Nephron progenitor cell (in vitro differentiated cells): ENCODE measurements around the gene CD7.

Experiments used
- DNase-seq: peaks from one replicate; pipeline ENCODE4 v3.0.0; 2021
- H3K27ac Mint-ChIP-seq: 2 replicates; pipeline ENCODE4 v1.8.0; 2021; ENCODE audit warnings: mild to moderate bottlenecking, moderate library complexity, mixed read lengths
- H3K27me3 Mint-ChIP-seq: 2 replicates; pipeline ENCODE4 v1.8.0; 2021; ENCODE audit warnings: mild to moderate bottlenecking, low read depth, mixed read lengths; ENCODE audit not compliant: poor library complexity
- H3K36me3 Mint-ChIP-seq: 2 replicates; pipeline ENCODE4 v1.8.0; 2021; ENCODE audit warnings: low read depth, mixed read lengths
- H3K4me1 Mint-ChIP-seq: 2 replicates; pipeline ENCODE4 v1.8.0; 2021; ENCODE audit warnings: mixed read lengths
- H3K4me3 Mint-ChIP-seq: 2 replicates; pipeline ENCODE4 v1.8.0; 2021; ENCODE audit warnings: mild to moderate bottlenecking, moderate library complexity, mixed read lengths
- H3K9me3 Mint-ChIP-seq: 2 replicates; pipeline ENCODE4 v1.8.0; 2021; ENCODE audit warnings: mild to moderate bottlenecking, moderate library complexity, mixed read lengths
- TF ChIP-seq, protein P1 (sequence below): fragments of 200-600 bp; sonication (generic); IDR thresholded peaks from 2 replicates; pipeline ENCODE4 v1.5.0; 2021; ENCODE audit warnings: antibody characterized with exemption

The CD7 gene

DNA sequence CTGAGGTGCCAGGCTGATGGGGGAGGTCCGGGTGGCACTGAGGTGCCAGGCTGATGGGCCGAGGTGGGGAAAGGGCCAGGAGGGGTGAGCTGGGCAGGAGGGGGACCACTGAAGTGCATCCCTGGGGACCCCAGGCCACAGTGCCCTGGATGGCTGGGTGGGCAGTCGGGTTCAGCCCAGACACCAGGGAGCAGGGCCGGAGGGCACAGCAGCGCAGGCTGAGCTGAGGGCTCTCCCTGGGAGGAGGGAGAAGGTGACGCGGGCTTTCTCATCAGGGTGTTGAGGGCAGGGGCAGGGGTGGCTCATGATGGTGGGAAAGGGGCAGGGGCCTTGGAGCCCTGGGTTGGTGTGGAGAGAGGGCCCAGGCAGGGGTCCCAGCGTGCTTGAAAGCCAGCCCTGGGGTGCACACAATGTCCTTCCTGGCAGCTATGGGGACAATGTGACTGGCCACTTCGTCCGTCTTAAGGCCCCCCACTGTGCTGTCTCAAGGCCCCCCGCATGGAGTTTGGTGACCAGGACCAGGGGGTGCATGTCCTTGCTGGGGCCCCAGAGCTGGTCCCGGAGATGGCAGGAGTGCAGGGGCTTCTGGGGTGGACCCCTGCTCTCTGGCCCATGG, 16.0 kb downstream of the CD7 start:
- H3K27ac Mint-ChIP-seq = no peak overlapping the region
- H3K27me3 Mint-ChIP-seq = peaks cover 15% of the 10 kb centered on the region
- TF ChIP-seq, protein P1, sequence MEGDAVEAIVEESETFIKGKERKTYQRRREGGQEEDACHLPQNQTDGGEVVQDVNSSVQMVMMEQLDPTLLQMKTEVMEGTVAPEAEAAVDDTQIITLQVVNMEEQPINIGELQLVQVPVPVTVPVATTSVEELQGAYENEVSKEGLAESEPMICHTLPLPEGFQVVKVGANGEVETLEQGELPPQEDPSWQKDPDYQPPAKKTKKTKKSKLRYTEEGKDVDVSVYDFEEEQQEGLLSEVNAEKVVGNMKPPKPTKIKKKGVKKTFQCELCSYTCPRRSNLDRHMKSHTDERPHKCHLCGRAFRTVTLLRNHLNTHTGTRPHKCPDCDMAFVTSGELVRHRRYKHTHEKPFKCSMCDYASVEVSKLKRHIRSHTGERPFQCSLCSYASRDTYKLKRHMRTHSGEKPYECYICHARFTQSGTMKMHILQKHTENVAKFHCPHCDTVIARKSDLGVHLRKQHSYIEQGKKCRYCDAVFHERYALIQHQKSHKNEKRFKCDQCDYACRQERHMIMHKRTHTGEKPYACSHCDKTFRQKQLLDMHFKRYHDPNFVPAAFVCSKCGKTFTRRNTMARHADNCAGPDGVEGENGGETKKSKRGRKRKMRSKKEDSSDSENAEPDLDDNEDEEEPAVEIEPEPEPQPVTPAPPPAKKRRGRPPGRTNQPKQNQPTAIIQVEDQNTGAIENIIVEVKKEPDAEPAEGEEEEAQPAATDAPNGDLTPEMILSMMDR = no peak

DNA sequence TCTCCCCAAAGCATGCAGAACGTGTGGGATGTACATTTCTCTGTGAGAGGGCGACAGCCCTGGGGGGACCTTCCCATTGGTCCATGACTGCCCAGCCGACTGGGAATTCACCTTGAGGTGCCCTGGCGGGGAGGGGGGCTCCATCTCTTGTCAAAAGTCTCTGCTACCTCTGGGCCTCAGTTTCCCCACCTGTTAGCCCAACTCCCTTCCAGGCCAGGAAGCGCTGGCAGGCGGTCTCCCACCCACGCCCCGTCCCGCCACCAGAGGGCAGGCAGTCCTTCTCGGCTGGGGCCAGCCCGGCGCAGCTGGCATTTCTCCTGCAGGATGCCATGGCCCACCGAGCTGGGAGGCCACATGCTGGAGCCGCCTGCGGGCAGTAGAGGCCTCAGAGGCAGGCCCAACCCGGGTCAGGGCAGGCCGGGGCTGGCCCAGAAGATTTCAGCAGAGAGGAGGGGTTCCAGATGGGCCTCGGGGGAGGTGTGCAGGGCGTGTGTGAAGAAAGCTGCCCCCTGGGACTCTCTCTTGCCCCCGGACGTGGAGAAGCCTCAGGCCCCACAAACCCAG, 16.6 kb downstream of the CD7 start:
- H3K36me3 Mint-ChIP-seq = no peaks in the 10 kb centered on the region
- peaks cover 68% of the 10 kb centered on the region for H3K4me1 Mint-ChIP-seq
- TF ChIP-seq, protein P1 = peak; percentile 55
- no peak overlapping the region for H3K27ac Mint-ChIP-seq
- H3K9me3 Mint-ChIP-seq = no peaks in the 10 kb centered on the region
- peaks cover 21% of the 10 kb centered on the region for H3K27me3 Mint-ChIP-seq
- peak; percentile 71 for DNase-seq
- H3K4me3 Mint-ChIP-seq = no peak overlapping the region

More for the DNA sequence above, 16.0 kb downstream of the CD7 start:
- Mint-ChIP-seq H3K36me3 (no peaks in the 10 kb centered on the region), H3K4me1 (peaks cover 72% of the 10 kb centered on the region), H3K4me3 (no peak overlapping the region), H3K9me3 (no peaks in the 10 kb centered on the region)
- no peak for DNase-seq

DNA sequence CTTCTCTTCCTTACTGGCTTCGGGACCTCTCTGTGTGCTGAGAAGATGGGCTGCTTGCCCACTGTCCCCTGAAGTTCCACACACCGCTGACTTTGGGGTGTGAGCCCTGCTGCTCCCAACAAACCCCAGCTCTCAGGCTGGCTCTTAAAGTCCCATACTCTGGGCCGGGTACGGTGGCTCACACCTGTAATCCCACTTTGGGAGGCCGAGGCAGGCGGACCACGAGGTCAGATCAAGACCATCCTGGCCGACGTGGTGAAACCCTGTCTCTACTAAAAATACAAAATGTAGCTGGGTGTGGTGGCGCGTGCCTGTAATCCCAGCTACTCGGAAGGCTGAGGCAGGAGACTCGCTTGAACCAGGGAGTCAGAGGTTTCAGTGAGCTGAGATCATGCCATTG, 17.2 kb downstream of the CD7 start:
- no peak overlapping the region for H3K27ac Mint-ChIP-seq
- TF ChIP-seq, protein P1 = no peak

DNA sequence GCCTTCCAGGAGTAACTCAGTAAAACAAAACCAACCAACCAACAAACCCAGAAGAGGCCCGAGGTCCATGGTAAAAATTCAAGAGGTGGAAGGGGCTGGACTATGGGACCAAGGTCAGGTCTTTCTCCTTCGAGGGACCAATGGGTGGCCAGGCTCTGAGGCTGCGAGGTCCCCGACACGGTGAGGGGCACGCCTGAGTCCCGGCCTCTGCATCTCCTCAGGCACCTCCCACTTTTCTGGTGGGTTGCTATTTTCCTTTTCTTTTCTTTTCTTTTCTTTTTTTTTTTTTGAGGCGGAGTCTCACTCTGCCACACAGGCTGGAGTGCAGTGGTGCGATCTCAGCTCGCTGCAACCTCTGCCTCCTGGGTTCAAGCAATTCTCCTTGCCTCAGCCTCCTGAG, 18.0 kb downstream of the CD7 start:
- TF ChIP-seq, protein P1 = no peak
- no peaks in the 10 kb centered on the region for H3K36me3 Mint-ChIP-seq
- no peak overlapping the region for H3K4me3 Mint-ChIP-seq
- H3K27me3 Mint-ChIP-seq = peaks cover 30% of the 10 kb centered on the region
- H3K9me3 Mint-ChIP-seq = no peaks in the 10 kb centered on the region
- no peak overlapping the region for H3K27ac Mint-ChIP-seq
- peaks cover 68% of the 10 kb centered on the region for H3K4me1 Mint-ChIP-seq
- DNase-seq = no peak

More for the DNA sequence above, 17.2 kb downstream of the CD7 start:
- Mint-ChIP-seq H3K27me3 (peaks cover 24% of the 10 kb centered on the region), H3K9me3 (no peaks in the 10 kb centered on the region), H3K4me3 (no peak overlapping the region), H3K4me1 (peaks cover 68% of the 10 kb centered on the region), H3K36me3 (no peaks in the 10 kb centered on the region)
- no peak for DNase-seq

DNA sequence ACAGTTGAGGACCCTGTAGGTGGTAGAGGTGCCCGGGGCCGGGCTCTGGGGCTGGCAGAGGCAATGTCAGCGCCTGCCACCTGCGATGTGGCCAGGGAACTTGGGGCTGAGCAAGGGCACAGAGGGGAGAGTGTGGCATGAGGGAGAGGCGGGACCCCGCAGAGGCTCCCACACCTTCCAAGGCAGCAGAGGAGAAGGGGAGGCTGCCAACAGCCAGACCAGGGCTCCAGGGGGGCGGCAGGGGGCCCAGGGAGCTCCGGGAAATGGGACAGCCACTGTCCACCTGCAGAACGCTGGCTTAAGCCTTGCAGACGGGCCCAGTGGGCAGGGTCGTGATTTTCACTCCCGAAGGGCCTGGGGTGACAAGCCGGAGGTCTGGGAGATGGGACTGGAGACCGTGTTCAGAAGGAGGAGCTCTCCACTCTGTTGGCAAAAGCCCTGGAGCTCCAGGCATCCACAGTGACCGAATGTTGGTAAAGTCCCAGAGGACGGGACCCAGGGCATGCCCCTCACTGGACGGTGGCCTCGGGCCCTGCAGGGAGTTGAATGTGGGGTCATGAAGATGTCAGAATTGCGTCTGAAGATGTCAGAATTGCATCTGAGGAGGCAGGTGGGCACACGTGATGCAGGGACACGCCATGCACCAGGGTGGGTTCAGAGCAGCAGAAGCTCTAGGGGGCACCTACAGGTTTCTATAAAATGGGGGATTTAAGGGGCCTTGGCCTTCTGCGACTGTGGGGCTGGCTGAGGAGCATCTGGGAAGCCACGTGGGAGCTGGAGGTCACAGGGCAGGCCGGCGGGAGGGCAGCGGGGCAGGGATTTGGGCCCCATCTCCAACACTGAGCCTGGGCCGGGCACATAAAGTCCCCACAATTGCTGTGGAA, 18.6 kb downstream of the CD7 start:
- Mint-ChIP-seq H3K4me3 (no peak overlapping the region), H3K27me3 (peaks cover 30% of the 10 kb centered on the region), H3K4me1 (peaks cover 72% of the 10 kb centered on the region), H3K36me3 (no peaks in the 10 kb centered on the region), H3K9me3 (no peaks in the 10 kb centered on the region), H3K27ac (no peak overlapping the region)
- TF ChIP-seq, protein P1 = no peak
- DNase-seq = no peak
